Esophagus muscularis mucosa (tissue), 4 donors: Measurements from ENCODE around the gene ZNF182. TPM values are rescaled to one million over a fixed set of nuclear protein-coding genes. Genes with fewer than 3 reads are reported as not detected.
"Not testable (repeated sequence)": the region's sequence is repeated elsewhere in the genome, so short reads cannot be mapped to it uniquely, and the experiment has no call there.

Source experiments
- DNase-seq: peaks from one replicate; pipeline ENCODE4 v3.0.0-alpha.2; 2017; ENCODE audit errors: extremely low spot score
- H3K27ac ChIP-seq, 4 donors: fragments of 200-600 bp; sonication (generic); replicated peaks in 1 of 4; 1 replicate in 3 of 4; 2 replicates in 1 of 4; pipeline ENCODE4 v1.5.1; 2016 to 2019; ENCODE audit warnings: mild to moderate bottlenecking in 1 of 4
- H3K27me3 ChIP-seq, 4 donors: fragments of 200-600 bp; sonication (generic); one replicate each; pipeline versions ENCODE4 v1.5.1 to v1.6.0; 2016 to 2019
- H3K36me3 ChIP-seq, 4 donors: fragments of 200-600 bp; sonication (generic); one replicate each; pipeline ENCODE4 v1.5.1; 2016 to 2019
- H3K4me1 ChIP-seq, 4 donors: fragments of 200-600 bp; sonication (generic); one replicate each; pipeline ENCODE4 v1.5.1; 2016 to 2019
- H3K4me3 ChIP-seq, 4 donors: fragments of 200-600 bp; sonication (generic); 1 replicate in 2 of 4; 2 replicates in 2 of 4; pipeline ENCODE4 v1.5.1; 2016 to 2019; ENCODE audit warnings: mild to moderate bottlenecking in 4 of 4, moderate library complexity in 1 of 4
- H3K9me3 ChIP-seq, 4 donors: fragments of 200-600 bp; sonication (generic); 1 replicate in 3 of 4; 2 replicates in 1 of 4; pipeline ENCODE4 v1.5.1; 2016 to 2019
- CTCF ChIP-seq, 3 experiments: fragments of 200-600 bp in 2 of 3; fragments of 450-650 bp in 1 of 3; sonication (generic) in 2 of 3; IDR thresholded peaks; one replicate each; pipeline ENCODE4 v1.5.1; 2017 to 2019; ENCODE audit warnings: antibody characterized with exemption in 3 of 3, mild to moderate bottlenecking in 2 of 3, moderate library complexity in 1 of 3
- EP300 ChIP-seq: sonication (generic); formaldehyde crosslinking; IDR thresholded peaks from one replicate; pipeline ENCODE4 v1.6.1; 2017; ENCODE audit warnings: antibody characterized with exemption
- POLR2A ChIP-seq: fragments of 450-650 bp; IDR thresholded peaks from one replicate; pipeline ENCODE4 v1.6.1; 2017; ENCODE audit warnings: antibody characterized with exemption, moderate library complexity, mild to moderate bottlenecking, low read depth
- POLR2AphosphoS5 ChIP-seq, 2 donors: sonication (generic); formaldehyde crosslinking; IDR thresholded peaks; one replicate each; pipeline ENCODE4 v1.6.1; 2017; ENCODE audit warnings: antibody characterized with exemption in 2 of 2
- WGBS: methylation state at CpG from one replicate; pipeline ENCODE4 v1.1.5; 2018; 5-methylcytosine and 5-hydroxymethylcytosine counted together
- intact Hi-C: fragments of 100-400 bp; cut with DNase I; formaldehyde crosslinking; loops from one replicate; pipeline ENCODE4 v1.15.1; 2023
- total RNA-seq, 4 donors: library from RNA; depleted of rRNA; stranded (reverse); fragments of >200 nt; gene quantifications; one replicate each; pipeline versions ENCODE4 v1.1.0 to v1.2.1, GENCODE V29; 2016

ZNF182 gene
- total RNA-seq, 4 donors from 2014 or later, result 3.5 to 6.2 (median 3.9) TPM

- no peak for TF ChIP-seq POLR2AphosphoS5 (IDR thresholded peaks at IDR 0.05)
- no peak for TF ChIP-seq POLR2A
- TF ChIP-seq EP300, result no peak
- no peak overlapping the region for H3K27ac ChIP-seq
- no peaks in the 10 kb centered on the region for H3K36me3 ChIP-seq
- intact Hi-C loops, result no loop called here
- no peaks in the 10 kb centered on the region for H3K4me1 ChIP-seq
- WGBS, result 93% methylated on average over 4 of the region's 4 CpGs
- peaks cover 0 to 12% (median 0%) of the 10 kb centered on the region in 4 donors for H3K9me3 ChIP-seq
- H3K27me3 ChIP-seq, result no peaks in the 10 kb centered on the region
- no peak for DNase-seq
- no peak overlapping the region for H3K4me3 ChIP-seq
Observed at GRCh38 chrX:47940448-47940847, 63.3 kb downstream of the ZNF182 start.

- no peak overlapping the region for H3K4me3 ChIP-seq
- no peak for DNase-seq
- intact Hi-C loops, result no loop called here
- H3K9me3 ChIP-seq, result peaks cover 0 to 9% (median 0%) of the 10 kb centered on the region in 4 donors
- no peaks in the 10 kb centered on the region for H3K4me1 ChIP-seq
- 64% methylated on average over 3 of the region's 3 CpGs for WGBS
- H3K27ac ChIP-seq, result no peak overlapping the region
- TF ChIP-seq POLR2AphosphoS5 (IDR thresholded peaks at IDR 0.05), result no peak
- H3K27me3 ChIP-seq, result no peaks in the 10 kb centered on the region
- no peaks in the 10 kb centered on the region for H3K36me3 ChIP-seq
Observed at GRCh38 chrX:47936940-47937317, 66.9 kb downstream of the ZNF182 start.

GRCh38 chrX:47936224-47936939 is 67.4 kb downstream of the ZNF182 start:
- no peak overlapping the region for H3K4me3 ChIP-seq
- intact Hi-C loops, result no loop called here
- no peaks in the 10 kb centered on the region for H3K36me3 ChIP-seq
- no peak for DNase-seq
- WGBS, result 55% methylated on average over 15 of the region's 15 CpGs
- peaks cover 0 to 8% (median 0%) of the 10 kb centered on the region in 4 donors for H3K9me3 ChIP-seq
- H3K4me1 ChIP-seq, result no peaks in the 10 kb centered on the region
- H3K27ac ChIP-seq, result no peak overlapping the region
- H3K27me3 ChIP-seq, result no peaks in the 10 kb centered on the region
- TF ChIP-seq CTCF (IDR thresholded peaks at IDR 0.05) (no peak), EP300 (no peak), POLR2AphosphoS5 (IDR thresholded peaks at IDR 0.05) (no peak), POLR2A (no peak)

GRCh38 chrX:47933946-47934345 is 69.8 kb downstream of the ZNF182 start:
- Histone ChIP-seq H3K4me1 (no peaks in the 10 kb centered on the region), H3K27me3 (no peaks in the 10 kb centered on the region), H3K9me3 (peaks cover 0 to 8% (median 0%) of the 10 kb centered on the region in 4 donors), H3K27ac (no peak overlapping the region), H3K36me3 (no peaks in the 10 kb centered on the region), H3K4me3 (no peak overlapping the region)
- 53% methylated on average over 5 of the region's 5 CpGs for WGBS
- intact Hi-C loops, result no loop called here
- no peak for DNase-seq
- no peak for TF ChIP-seq POLR2AphosphoS5 (IDR thresholded peaks at IDR 0.05)
- TF ChIP-seq POLR2A, result no peak
- no peak for TF ChIP-seq CTCF (IDR thresholded peaks at IDR 0.05)
- no peak for TF ChIP-seq EP300

GRCh38 chrX:47931970-47932369 is 71.8 kb downstream of the ZNF182 start:
- H3K36me3 ChIP-seq, intact Hi-C loops, H3K27me3 ChIP-seq, H3K4me1 ChIP-seq, H3K4me3 ChIP-seq, H3K27ac ChIP-seq, DNase-seq, H3K9me3 ChIP-seq: not testable (repeated sequence)
- 82% methylated on average over 3 of the region's 3 CpGs for WGBS

- intact Hi-C loops, result no loop called here
- WGBS, result 85% methylated on average over 2 of the region's 2 CpGs
- Histone ChIP-seq H3K9me3 (no peaks in the 10 kb centered on the region), H3K27ac (no peak overlapping the region), H3K4me1 (no peaks in the 10 kb centered on the region), H3K4me3 (no peak overlapping the region), H3K36me3 (no peaks in the 10 kb centered on the region), H3K27me3 (no peaks in the 10 kb centered on the region)
- no peak for DNase-seq
- no peak for TF ChIP-seq POLR2AphosphoS5 (IDR thresholded peaks at IDR 0.05)
- no peak for TF ChIP-seq CTCF (IDR thresholded peaks at IDR 0.05)
- TF ChIP-seq EP300, result no peak
- TF ChIP-seq POLR2A, result no peak
Observed at GRCh38 chrX:47927212-47927611, 76.6 kb downstream of the ZNF182 start.

Other genes starting within 250 kb of the ZNF182 start
- gene ZNF81, start 167.1 kb downstream of the ZNF182 start, total RNA-seq, result 10 to 100 TPM in 1 of 4 donors, 1 to 10 TPM in 3; 4.8 to 12.6 (median 5.5) TPM
- not detected for gene SPACA5, start 3.0 kb upstream of the ZNF182 start, total RNA-seq
- gene ZNF630, start 67.7 kb upstream of the ZNF182 start, total RNA-seq, result 1 to 10 TPM; 2.3 to 5.4 (median 3.1) TPM
- not detected for gene SPACA5B, start 126.6 kb upstream of the ZNF182 start, total RNA-seq
- not detected for gene SSX5, start 192.8 kb upstream of the ZNF182 start, total RNA-seq